Panc1 (cell line): ENCODE data around the gene LIMCH1. TPM values are rescaled to one million over a fixed set of nuclear protein-coding genes. Genes with fewer than 3 reads are reported as not detected.

Experiments
- ATAC-seq: fragments of 200-7000 bp; cut with Tn5 transposase; 2 replicates; pipeline ENCODE4 v1.9.1; 2020; ENCODE audit warnings: mild to moderate bottlenecking, moderate library complexity
- BruUV-seq: library from RNA; stranded (reverse); fragments of 400-500 nt; replicated peaks from 2 replicates; lab custom pipeline; 2021; lab: Mats Ljungman, UMichigan
- CTCF ChIA-PET: fragments of 300-600 bp; sonication (Branson Sonifier 250); formaldehyde crosslinking; loops from one replicate; lab custom pipeline; 2022; ENCODE audit warnings: antibody characterized with exemption; lab: Charles Lee
- POLR2A ChIA-PET: fragments of 300-600 bp; sonication (Branson Sonifier 250); formaldehyde crosslinking; loops from one replicate; lab custom pipeline; 2022; ENCODE audit warnings: antibody characterized with exemption; lab: Charles Lee
- DNase-seq: peaks from one replicate; pipeline ENCODE4 v3.0.0-alpha.2; 2010; ENCODE audit warnings: low read depth, low spot score
- H3K27ac ChIP-seq: 2 replicates; pipeline ENCODE4 v1.5.1; 2011; ENCODE audit warnings: mild to moderate bottlenecking, low read length, inconsistent platforms
- H3K27me3 ChIP-seq: fragments of 200-500 bp; sonication (Bioruptor generic); 2 replicates; pipeline ENCODE4 v1.6.0; 2014; ENCODE audit warnings: low read length, inconsistent platforms; ENCODE audit not compliant: control insufficient read depth, insufficient read depth
- H3K36me3 ChIP-seq: fragments of 200-500 bp; sonication (Bioruptor generic); 2 replicates; pipeline ENCODE4 v1.5.1; 2014; ENCODE audit warnings: inconsistent platforms, mild to moderate bottlenecking, low read length, moderate library complexity; ENCODE audit not compliant: control insufficient read depth, insufficient read depth
- H3K4me1 ChIP-seq: 2 replicates; pipeline ENCODE4 v1.5.1; 2011; ENCODE audit warnings: inconsistent platforms, mild to moderate bottlenecking, low read length, moderate library complexity; ENCODE audit not compliant: control insufficient read depth, insufficient read depth
- H3K4me3 ChIP-seq, 2 experiments: 2 replicates each; pipeline ENCODE4 v1.5.1; 2011 to 2012; ENCODE audit warnings: low read depth in 2 of 2, low read length in 2 of 2, mild to moderate bottlenecking in 2 of 2, inconsistent platforms in 1 of 2, moderate library complexity in 1 of 2
- H3K9me3 ChIP-seq: fragments of 200-500 bp; sonication (Bioruptor generic); 2 replicates; pipeline ENCODE4 v1.5.1; 2014; ENCODE audit warnings: low read depth, mild to moderate bottlenecking, inconsistent platforms, low read length, moderate library complexity; ENCODE audit not compliant: control insufficient read depth, insufficient read depth
- POLR2AphosphoS5 ChIP-seq: IDR thresholded peaks from 2 replicates; pipeline ENCODE4 v1.6.1; 2012; ENCODE audit warnings: mild to moderate bottlenecking, low read depth, low read length, moderate library complexity
- SIN3A ChIP-seq: IDR thresholded peaks from 2 replicates; pipeline ENCODE4 v1.6.1; 2012; ENCODE audit warnings: low read depth, mild to moderate bottlenecking, low read length, moderate library complexity, borderline replicate concordance; ENCODE audit not compliant: insufficient read depth
- TCF7L2 ChIP-seq: IDR thresholded peaks from 2 replicates; pipeline ENCODE4 v1.6.1; 2011; ENCODE audit warnings: mild to moderate bottlenecking, low read depth, low read length, inconsistent platforms
- in situ Hi-C: cut with HindIII; loops from 2 replicates; pipeline ENCODE4 v1.10.0; 2016; ENCODE audit warnings: low sequenced_read_pairs, low pct_unique_long_range_greater_than_20kb
- intact Hi-C: fragments of 100-400 bp; cut with micrococcal nuclease; formaldehyde crosslinking; loops from one replicate; pipeline ENCODE4 v1.10.0; 2022; ENCODE audit not compliant: unreplicated experiment
- total RNA-seq: library from RNA; stranded (reverse); gene quantifications from one replicate; pipeline ENCODE4 v1.2.1, GENCODE V29; 2021; ENCODE audit not compliant: unreplicated experiment
- TF ChIP-seq, protein P1 (sequence below): fragments of 450-650 bp; IDR thresholded peaks from 2 replicates; pipeline ENCODE4 v1.5.1; 2017; ENCODE audit warnings: mild to moderate bottlenecking
- TF ChIP-seq, protein P2 (sequence below), 2 experiments: IDR thresholded peaks; 2 replicates each; pipeline ENCODE4 v1.6.1; 2011 to 2012; ENCODE audit warnings: low read depth in 2 of 2, control low read depth in 1 of 2, low read length in 1 of 2, mild to moderate bottlenecking in 1 of 2, moderate library complexity in 1 of 2; ENCODE audit not compliant: insufficient read depth in 1 of 2

LIMCH1 gene
- total RNA-seq, 1 experiment from 2014 or later = 3.3 TPM

DNA sequence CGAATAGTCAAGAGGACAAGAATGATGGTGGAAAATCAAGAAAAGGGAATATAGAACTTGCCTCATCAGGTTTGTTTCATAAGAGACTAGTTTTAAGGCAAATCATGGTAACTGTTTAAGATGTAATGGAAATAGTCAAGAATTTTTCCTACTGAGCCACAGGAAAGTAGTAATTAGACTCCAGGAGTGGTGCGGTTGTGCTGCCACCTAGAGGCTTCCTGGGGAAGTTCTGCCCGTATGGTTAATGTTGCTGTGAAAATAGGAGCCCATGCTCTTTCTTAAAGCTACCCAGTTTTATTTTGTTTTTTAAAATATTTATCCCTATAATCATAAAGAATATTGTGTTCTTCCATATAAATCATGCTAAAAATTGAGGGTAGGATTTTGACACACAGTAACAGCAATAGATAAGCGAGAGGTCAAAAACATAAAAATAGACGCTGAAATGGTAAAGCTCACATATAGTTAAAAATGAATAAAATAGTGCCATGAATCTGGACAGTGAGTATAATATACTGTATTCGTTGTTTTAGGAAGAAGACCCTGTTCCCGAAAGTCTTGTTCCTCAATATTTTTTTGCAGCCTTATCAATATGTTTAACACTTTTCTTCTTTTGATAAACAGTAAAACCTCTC, 123.6 kb downstream of the LIMCH1 start:
- Histone ChIP-seq H3K27me3 (0 out of 2 replicates have a peak, but pooled peaks cover 2% of the 10 kb centered on the region), H3K4me1 (no peaks in the 10 kb centered on the region), H3K36me3 (no peaks in the 10 kb centered on the region; the same call in 1 of the 2 replicates), H3K27ac (no peak overlapping the region), H3K4me3 (no peak overlapping the region), H3K9me3 (no peaks in the 10 kb centered on the region)
- no peak for TF ChIP-seq SIN3A
- TF ChIP-seq, protein P1, sequence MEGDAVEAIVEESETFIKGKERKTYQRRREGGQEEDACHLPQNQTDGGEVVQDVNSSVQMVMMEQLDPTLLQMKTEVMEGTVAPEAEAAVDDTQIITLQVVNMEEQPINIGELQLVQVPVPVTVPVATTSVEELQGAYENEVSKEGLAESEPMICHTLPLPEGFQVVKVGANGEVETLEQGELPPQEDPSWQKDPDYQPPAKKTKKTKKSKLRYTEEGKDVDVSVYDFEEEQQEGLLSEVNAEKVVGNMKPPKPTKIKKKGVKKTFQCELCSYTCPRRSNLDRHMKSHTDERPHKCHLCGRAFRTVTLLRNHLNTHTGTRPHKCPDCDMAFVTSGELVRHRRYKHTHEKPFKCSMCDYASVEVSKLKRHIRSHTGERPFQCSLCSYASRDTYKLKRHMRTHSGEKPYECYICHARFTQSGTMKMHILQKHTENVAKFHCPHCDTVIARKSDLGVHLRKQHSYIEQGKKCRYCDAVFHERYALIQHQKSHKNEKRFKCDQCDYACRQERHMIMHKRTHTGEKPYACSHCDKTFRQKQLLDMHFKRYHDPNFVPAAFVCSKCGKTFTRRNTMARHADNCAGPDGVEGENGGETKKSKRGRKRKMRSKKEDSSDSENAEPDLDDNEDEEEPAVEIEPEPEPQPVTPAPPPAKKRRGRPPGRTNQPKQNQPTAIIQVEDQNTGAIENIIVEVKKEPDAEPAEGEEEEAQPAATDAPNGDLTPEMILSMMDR = peak; percentile 84
- POLR2A ChIA-PET = no interaction called here
- DNase-seq (peak; percentile 36), ATAC-seq (no peak)
- CTCF ChIA-PET = interaction anchor here (0.6 to 1.5 kb wide), 4 partner anchors 237 to 680 kb away, joined by 3 to 6 read pairs (median 4); no protein-coding TSS in a partner anchor
- in situ Hi-C loops (no loop called here), intact Hi-C loops (loop anchor here (1.0 kb wide), 1 partner anchor 380 kb away; no protein-coding TSS in a partner anchor)
- BruUV-seq = no TSS peak

DNA sequence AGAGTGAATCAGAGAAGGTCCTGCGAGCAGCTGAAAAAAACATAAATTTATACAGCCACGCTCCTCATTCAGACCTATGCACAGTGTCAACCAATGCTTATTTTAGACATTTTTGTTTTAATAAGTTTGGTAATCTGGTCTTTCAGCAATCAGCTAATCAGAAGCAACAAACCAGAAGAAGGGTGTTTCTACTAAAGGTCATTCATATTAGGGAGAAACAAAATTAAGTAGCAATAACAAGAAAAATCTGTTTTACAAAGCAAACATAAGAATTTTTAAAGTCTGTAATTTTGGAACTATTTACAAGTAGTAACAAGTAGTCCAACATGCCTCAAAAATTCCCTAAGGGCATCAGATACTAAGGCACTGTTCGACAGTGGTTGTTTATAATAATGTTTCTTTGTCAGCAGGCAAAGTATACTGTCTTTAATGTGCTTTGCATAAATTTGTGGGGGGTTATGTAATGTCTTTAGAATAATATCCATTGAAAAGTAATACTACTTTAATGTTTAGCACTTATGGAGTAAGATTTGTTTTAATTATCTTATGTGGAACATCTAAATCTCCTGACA, 127.8 kb downstream of the LIMCH1 start:
- no TSS peak for BruUV-seq
- Histone ChIP-seq H3K36me3 (no peaks in the 10 kb centered on the region), H3K27ac (no peak overlapping the region), H3K4me3 (no peak overlapping the region), H3K27me3 (no peaks in the 10 kb centered on the region), H3K9me3 (no peaks in the 10 kb centered on the region), H3K4me1 (no peaks in the 10 kb centered on the region)
- DNase-seq (no peak), ATAC-seq (no peak)
- POLR2A ChIA-PET = no interaction called here
- CTCF ChIA-PET = no interaction called here
- intact Hi-C loops (no loop called here), in situ Hi-C loops (no loop called here)
- no peak for TF ChIP-seq POLR2AphosphoS5
- no peak for TF ChIP-seq TCF7L2
- TF ChIP-seq, protein P2, sequence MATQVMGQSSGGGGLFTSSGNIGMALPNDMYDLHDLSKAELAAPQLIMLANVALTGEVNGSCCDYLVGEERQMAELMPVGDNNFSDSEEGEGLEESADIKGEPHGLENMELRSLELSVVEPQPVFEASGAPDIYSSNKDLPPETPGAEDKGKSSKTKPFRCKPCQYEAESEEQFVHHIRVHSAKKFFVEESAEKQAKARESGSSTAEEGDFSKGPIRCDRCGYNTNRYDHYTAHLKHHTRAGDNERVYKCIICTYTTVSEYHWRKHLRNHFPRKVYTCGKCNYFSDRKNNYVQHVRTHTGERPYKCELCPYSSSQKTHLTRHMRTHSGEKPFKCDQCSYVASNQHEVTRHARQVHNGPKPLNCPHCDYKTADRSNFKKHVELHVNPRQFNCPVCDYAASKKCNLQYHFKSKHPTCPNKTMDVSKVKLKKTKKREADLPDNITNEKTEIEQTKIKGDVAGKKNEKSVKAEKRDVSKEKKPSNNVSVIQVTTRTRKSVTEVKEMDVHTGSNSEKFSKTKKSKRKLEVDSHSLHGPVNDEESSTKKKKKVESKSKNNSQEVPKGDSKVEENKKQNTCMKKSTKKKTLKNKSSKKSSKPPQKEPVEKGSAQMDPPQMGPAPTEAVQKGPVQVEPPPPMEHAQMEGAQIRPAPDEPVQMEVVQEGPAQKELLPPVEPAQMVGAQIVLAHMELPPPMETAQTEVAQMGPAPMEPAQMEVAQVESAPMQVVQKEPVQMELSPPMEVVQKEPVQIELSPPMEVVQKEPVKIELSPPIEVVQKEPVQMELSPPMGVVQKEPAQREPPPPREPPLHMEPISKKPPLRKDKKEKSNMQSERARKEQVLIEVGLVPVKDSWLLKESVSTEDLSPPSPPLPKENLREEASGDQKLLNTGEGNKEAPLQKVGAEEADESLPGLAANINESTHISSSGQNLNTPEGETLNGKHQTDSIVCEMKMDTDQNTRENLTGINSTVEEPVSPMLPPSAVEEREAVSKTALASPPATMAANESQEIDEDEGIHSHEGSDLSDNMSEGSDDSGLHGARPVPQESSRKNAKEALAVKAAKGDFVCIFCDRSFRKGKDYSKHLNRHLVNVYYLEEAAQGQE (IDR thresholded peaks at IDR 0.05; ENCODE audit: insufficient read depth in 1 of 2, low read depth in 2 of 2, low read length in 1 of 2) = no peak
- TF ChIP-seq, protein P1 = no peak
- TF ChIP-seq SIN3A = no peak
